GM21423 (cell line): ENCODE data around the gene ZSCAN25.
"Not testable (repeated sequence)": the region's sequence is repeated elsewhere in the genome, so short reads cannot be mapped to it uniquely, and the experiment has no call there.

Experiments used
- ATAC-seq: cut with Tn5 transposase; IDR thresholded peaks from one replicate; pipeline ENCODE4 v1.9.1; 2021; ENCODE audit warnings: mild to moderate bottlenecking, moderate library complexity; ENCODE audit not compliant: unreplicated experiment

ZSCAN25 gene

GRCh38 chr7:99644431-99644830, 27.7 kb downstream of the ZSCAN25 start:
- ATAC-seq = no peak

- no peak for ATAC-seq
Measured at GRCh38 chr7:99645590-99645989, 28.8 kb downstream of the ZSCAN25 start.

GRCh38 chr7:99648843-99649242, 32.1 kb downstream of the ZSCAN25 start:
- no peak for ATAC-seq

GRCh38 chr7:99651290-99651689, 34.5 kb downstream of the ZSCAN25 start:
- no peak for ATAC-seq

- ATAC-seq = no peak
Measured at GRCh38 chr7:99652671-99653070, 35.9 kb downstream of the ZSCAN25 start.

GRCh38 chr7:99653269-99653668, 36.5 kb downstream of the ZSCAN25 start:
- ATAC-seq = not testable (repeated sequence)

- no peak for ATAC-seq
Measured at GRCh38 chr7:99653754-99654153, 37.0 kb downstream of the ZSCAN25 start.

GRCh38 chr7:99654626-99655025, 37.9 kb downstream of the ZSCAN25 start:
- ATAC-seq = not testable (repeated sequence)

- not testable (repeated sequence) for ATAC-seq
Measured at GRCh38 chr7:99657879-99658278, 41.1 kb downstream of the ZSCAN25 start.

- no peak for ATAC-seq
Measured at GRCh38 chr7:99665312-99666012, 48.7 kb downstream of the ZSCAN25 start.

- ATAC-seq = no peak
Measured at GRCh38 chr7:99666013-99666395, 49.3 kb downstream of the ZSCAN25 start.

- no peak for ATAC-seq
Measured at GRCh38 chr7:99667179-99667578, 50.4 kb downstream of the ZSCAN25 start.

GRCh38 chr7:99668541-99668940, 51.8 kb downstream of the ZSCAN25 start:
- no peak for ATAC-seq

- ATAC-seq = no peak
Measured at GRCh38 chr7:99669782-99670181, 53.0 kb downstream of the ZSCAN25 start.

- ATAC-seq = no peak
Measured at GRCh38 chr7:99672573-99672972, 55.8 kb downstream of the ZSCAN25 start.

GRCh38 chr7:99674995-99675742, 58.4 kb downstream of the ZSCAN25 start:
- ATAC-seq = no peak

- no peak for ATAC-seq
Measured at GRCh38 chr7:99677013-99677647, 60.4 kb downstream of the ZSCAN25 start.

GRCh38 chr7:99677648-99678045, 60.9 kb downstream of the ZSCAN25 start:
- no peak for ATAC-seq

- no peak for ATAC-seq
Measured at GRCh38 chr7:99679032-99679399, 62.3 kb downstream of the ZSCAN25 start.

GRCh38 chr7:99679400-99680191, 62.9 kb downstream of the ZSCAN25 start, which contains the start of gene CYP3A5:
TSS of gene CYP3A5 (minus strand) at chr7:99679996. CDS start at chr7:99679896, 100 bp downstream.
- ATAC-seq = no peak
